ENCODE data around the gene ROBO1. TPM values are rescaled to one million over a fixed set of nuclear protein-coding genes. Genes with fewer than 3 reads are reported as not detected.

ROBO1 gene
- total and polyA plus RNA-seq, 9 donors, result 26.2 to 77.2 (median 38.7) TPM

DNA sequence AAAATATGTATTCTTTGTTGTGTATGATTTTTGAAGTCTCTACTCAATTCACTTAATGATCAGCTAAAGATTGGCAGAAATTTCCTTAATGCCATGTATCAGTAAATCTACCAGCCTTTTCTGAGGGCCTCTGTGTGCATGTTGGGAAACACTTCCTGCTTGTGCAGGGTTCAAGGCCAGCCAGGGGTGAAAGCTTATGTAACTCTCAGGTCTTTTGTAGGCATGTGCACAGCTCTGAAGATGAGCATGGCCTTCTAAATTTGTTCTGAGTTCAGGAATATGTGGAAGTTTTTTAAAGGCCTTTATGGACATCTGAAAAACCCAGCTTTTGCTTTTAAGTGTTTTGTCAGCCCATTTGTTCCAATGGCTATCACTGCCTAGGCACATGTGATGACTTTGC lies 82.7 kb downstream of the ROBO1 start:
- no peaks in the 10 kb centered on the region for H3K36me3 ChIP-seq (ENCODE audit: control insufficient read depth, insufficient read depth, low read length)
- H3K4me1 ChIP-seq (ENCODE audit: control insufficient read depth, insufficient read depth, low read length), result no peaks in the 10 kb centered on the region
- DNase-seq, result no peak
- H3K27me3 ChIP-seq (ENCODE audit: control insufficient read depth, insufficient read depth, low read length), result no peaks in the 10 kb centered on the region
- no peak overlapping the region for H3K4me3 ChIP-seq (ENCODE audit: low read length)
- H3K9me3 ChIP-seq (replicated peaks; ENCODE audit: control insufficient read depth, low read depth, low read length), result no peaks in the 10 kb centered on the region
- no peak overlapping the region for H3K27ac ChIP-seq (ENCODE audit: low read length)

DNA sequence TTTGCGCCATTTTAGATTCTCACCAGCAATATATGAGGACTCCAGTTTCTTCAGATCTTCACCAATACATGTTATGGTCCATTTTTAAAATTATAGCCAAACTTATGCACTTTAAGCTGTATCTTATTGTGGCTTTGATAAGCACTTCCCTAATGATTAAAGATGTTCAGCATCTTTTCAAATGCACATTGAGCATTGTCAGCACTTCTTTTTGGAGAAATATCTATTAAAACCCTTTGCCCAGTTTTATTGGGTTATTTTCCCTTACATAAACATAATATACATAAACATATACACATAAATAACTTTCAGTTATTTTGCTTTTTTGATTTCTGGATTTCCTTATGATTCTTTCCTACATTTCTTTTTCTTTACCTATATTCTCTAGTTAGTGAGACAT lies 83.8 kb downstream of the ROBO1 start:
- Histone ChIP-seq H3K4me3 (ENCODE audit: low read length) (no peak overlapping the region), H3K9me3 (replicated peaks; ENCODE audit: control insufficient read depth, low read depth, low read length) (no peaks in the 10 kb centered on the region), H3K27me3 (ENCODE audit: control insufficient read depth, insufficient read depth, low read length) (no peaks in the 10 kb centered on the region), H3K4me1 (ENCODE audit: control insufficient read depth, insufficient read depth, low read length) (no peaks in the 10 kb centered on the region), H3K36me3 (ENCODE audit: control insufficient read depth, insufficient read depth, low read length) (no peaks in the 10 kb centered on the region), H3K27ac (ENCODE audit: low read length) (no peak overlapping the region)
- no peak for DNase-seq
- no CpG with 5 or more reads among the region's 1 CpG for WGBS (ENCODE audit: insufficient coverage)

DNA sequence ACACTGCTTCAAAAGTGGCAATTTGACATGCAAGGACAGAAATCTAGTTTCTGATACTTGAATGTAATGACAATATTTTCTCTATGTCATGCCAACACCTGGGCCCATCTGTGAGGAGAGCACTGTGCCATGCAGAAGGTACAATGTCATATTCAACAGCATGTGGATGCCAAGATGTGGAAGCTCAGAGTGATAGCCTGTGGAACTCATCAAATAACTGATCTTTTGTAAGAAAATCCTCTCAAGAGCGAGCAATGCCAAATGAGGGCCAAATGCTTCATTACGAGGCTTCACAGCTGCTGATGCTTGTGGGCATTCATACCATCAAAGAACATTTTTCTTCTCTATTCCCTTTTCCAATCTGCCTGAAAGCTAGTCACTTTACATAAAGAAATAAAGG lies 95.1 kb downstream of the ROBO1 start:
- Histone ChIP-seq H3K27ac (ENCODE audit: low read length) (no peak overlapping the region), H3K9me3 (replicated peaks; ENCODE audit: control insufficient read depth, low read depth, low read length) (no peaks in the 10 kb centered on the region), H3K4me3 (ENCODE audit: low read length) (no peak overlapping the region), H3K4me1 (ENCODE audit: control insufficient read depth, insufficient read depth, low read length) (no peaks in the 10 kb centered on the region), H3K36me3 (ENCODE audit: control insufficient read depth, insufficient read depth, low read length) (no peaks in the 10 kb centered on the region), H3K27me3 (ENCODE audit: control insufficient read depth, insufficient read depth, low read length) (no peaks in the 10 kb centered on the region)
- 68% methylated on average over 2 of the region's 2 CpGs for WGBS (ENCODE audit: insufficient coverage)
- DNase-seq, result peak; percentile 1

DNA sequence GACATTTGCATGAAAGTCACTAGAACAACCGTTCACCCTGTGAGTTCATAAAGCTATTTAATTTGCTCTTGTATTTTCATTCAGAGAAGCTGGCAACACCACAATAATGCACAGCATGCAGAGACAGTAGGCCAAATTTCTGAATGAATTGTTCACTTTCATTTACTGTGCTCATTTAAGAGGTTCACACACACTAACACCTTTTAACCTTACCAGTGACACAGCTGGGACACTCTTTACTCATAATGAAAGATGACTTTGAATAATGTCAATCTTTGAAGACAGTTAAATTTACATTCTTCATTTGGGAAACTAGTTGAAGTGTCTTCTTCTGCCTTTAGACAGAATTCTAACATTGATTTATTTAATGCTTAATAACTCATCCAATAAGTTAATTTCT lies 95.7 kb downstream of the ROBO1 start:
- no peaks in the 10 kb centered on the region for H3K36me3 ChIP-seq (ENCODE audit: control insufficient read depth, insufficient read depth, low read length)
- DNase-seq, result no peak
- H3K27me3 ChIP-seq (ENCODE audit: control insufficient read depth, insufficient read depth, low read length), result no peaks in the 10 kb centered on the region
- no peaks in the 10 kb centered on the region for H3K4me1 ChIP-seq (ENCODE audit: control insufficient read depth, insufficient read depth, low read length)
- H3K27ac ChIP-seq (ENCODE audit: low read length), result no peak overlapping the region
- no peak overlapping the region for H3K4me3 ChIP-seq (ENCODE audit: low read length)
- 80% methylated on average over 1 of the region's 1 CpG for WGBS (ENCODE audit: insufficient coverage)
- H3K9me3 ChIP-seq (replicated peaks; ENCODE audit: control insufficient read depth, low read depth, low read length), result no peaks in the 10 kb centered on the region

DNA sequence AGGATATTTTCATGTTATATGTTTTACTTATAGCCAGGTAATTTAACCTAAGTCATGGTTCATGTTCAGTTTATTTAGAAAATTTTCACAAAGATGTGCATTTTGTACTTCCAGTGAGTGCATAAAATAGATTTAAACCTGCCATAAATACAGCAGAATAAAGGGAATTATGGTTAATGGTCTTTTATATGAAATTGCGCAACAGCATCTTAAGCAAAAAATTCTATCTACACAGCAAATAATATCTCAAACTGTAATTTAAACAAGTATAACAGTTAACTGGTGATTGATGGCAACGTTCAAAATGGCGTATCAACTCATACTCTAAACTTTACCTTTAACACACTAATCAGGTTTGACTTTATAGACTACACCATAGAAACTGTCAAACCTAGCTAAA lies 97.6 kb downstream of the ROBO1 start:
- no peaks in the 10 kb centered on the region for H3K4me1 ChIP-seq (ENCODE audit: control insufficient read depth, insufficient read depth, low read length)
- WGBS (ENCODE audit: insufficient coverage), result no CpG with 5 or more reads among the region's 3 CpGs
- no peaks in the 10 kb centered on the region for H3K36me3 ChIP-seq (ENCODE audit: control insufficient read depth, insufficient read depth, low read length)
- H3K9me3 ChIP-seq (replicated peaks; ENCODE audit: control insufficient read depth, low read depth, low read length), result no peaks in the 10 kb centered on the region
- no peak for DNase-seq
- no peaks in the 10 kb centered on the region for H3K27me3 ChIP-seq (ENCODE audit: control insufficient read depth, insufficient read depth, low read length)
- no peak overlapping the region for H3K27ac ChIP-seq (ENCODE audit: low read length)
- H3K4me3 ChIP-seq (ENCODE audit: low read length), result no peak overlapping the region

DNA sequence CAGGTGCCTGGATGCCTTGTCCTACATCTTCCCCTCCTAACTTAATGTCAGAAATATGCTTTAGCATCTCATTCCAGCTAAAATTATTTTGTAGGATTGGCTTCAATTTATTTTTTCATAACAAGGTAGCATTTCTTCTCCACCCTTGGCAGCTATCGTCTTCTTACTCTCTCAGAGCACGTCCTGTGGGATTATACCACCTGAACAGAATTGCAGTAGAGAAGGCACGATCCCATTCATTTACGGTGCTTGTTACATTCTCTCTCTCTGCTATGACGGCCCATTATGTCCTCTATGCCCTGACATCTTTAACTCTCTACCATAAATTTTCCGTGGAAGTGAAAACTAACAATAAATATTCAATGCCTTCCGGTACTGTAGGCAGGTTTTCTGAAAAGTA lies 103.3 kb downstream of the ROBO1 start:
- Histone ChIP-seq H3K4me1 (ENCODE audit: control insufficient read depth, insufficient read depth, low read length) (no peaks in the 10 kb centered on the region), H3K36me3 (ENCODE audit: control insufficient read depth, insufficient read depth, low read length) (no peaks in the 10 kb centered on the region), H3K27ac (ENCODE audit: low read length) (no peak overlapping the region), H3K27me3 (ENCODE audit: control insufficient read depth, insufficient read depth, low read length) (no peaks in the 10 kb centered on the region), H3K4me3 (ENCODE audit: low read length) (no peak overlapping the region), H3K9me3 (replicated peaks; ENCODE audit: control insufficient read depth, low read depth, low read length) (no peaks in the 10 kb centered on the region)
- WGBS (ENCODE audit: insufficient coverage), result 79% methylated on average over 3 of the region's 7 CpGs
- no peak for DNase-seq

DNA sequence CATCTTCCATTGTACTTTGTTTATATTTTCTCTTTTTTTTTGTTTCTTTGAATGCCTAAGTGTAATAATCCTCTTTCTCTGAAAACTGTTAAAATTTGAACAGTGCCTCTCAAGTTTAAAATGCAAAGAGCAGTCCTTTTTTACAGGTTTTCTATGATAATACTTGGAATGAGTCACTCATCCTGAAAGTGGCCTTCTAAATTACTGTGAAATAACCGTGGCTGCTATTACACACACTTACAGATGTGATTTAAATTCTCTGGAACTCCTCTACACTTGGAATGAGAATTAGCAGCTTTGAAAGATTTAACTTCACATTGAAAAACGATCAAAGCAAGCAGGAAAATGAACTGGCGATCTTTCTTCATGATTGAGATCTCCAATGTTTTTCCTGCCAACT lies 105.9 kb downstream of the ROBO1 start:
- no CpG with 5 or more reads among the region's 3 CpGs for WGBS (ENCODE audit: insufficient coverage)
- no peak overlapping the region for H3K4me3 ChIP-seq (ENCODE audit: low read length)
- no peaks in the 10 kb centered on the region for H3K36me3 ChIP-seq (ENCODE audit: control insufficient read depth, insufficient read depth, low read length)
- no peaks in the 10 kb centered on the region for H3K4me1 ChIP-seq (ENCODE audit: control insufficient read depth, insufficient read depth, low read length)
- no peaks in the 10 kb centered on the region for H3K27me3 ChIP-seq (ENCODE audit: control insufficient read depth, insufficient read depth, low read length)
- no peak overlapping the region for H3K27ac ChIP-seq (ENCODE audit: low read length)
- peak; percentile 63 for DNase-seq
- H3K9me3 ChIP-seq (replicated peaks; ENCODE audit: control insufficient read depth, low read depth, low read length), result no peaks in the 10 kb centered on the region

DNA sequence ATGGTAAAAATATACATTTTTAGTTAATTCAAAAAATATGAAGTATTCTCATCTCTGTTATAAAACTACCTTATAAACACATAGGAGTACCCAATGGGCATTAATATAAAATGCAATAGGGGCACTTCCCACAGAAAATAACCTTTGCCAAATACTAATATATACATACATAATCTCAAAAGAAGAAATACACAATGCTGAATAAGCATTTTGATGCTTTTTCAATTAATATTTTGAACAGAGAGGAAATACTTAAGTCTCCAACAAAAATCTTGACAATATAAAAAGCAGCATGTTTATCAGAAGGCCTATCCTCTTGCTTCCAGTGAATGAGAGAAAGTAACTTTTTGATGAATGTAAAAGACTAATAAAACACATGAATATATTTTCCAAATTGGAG lies 110.7 kb downstream of the ROBO1 start:
- no peak for DNase-seq
- H3K27ac ChIP-seq (ENCODE audit: low read length), result no peak overlapping the region
- no peaks in the 10 kb centered on the region for H3K27me3 ChIP-seq (ENCODE audit: control insufficient read depth, insufficient read depth, low read length)
- no peak overlapping the region for H3K4me3 ChIP-seq (ENCODE audit: low read length)
- no peaks in the 10 kb centered on the region for H3K4me1 ChIP-seq (ENCODE audit: control insufficient read depth, insufficient read depth, low read length)
- H3K9me3 ChIP-seq (replicated peaks; ENCODE audit: control insufficient read depth, low read depth, low read length), result no peaks in the 10 kb centered on the region
- H3K36me3 ChIP-seq (ENCODE audit: control insufficient read depth, insufficient read depth, low read length), result no peaks in the 10 kb centered on the region

DNA sequence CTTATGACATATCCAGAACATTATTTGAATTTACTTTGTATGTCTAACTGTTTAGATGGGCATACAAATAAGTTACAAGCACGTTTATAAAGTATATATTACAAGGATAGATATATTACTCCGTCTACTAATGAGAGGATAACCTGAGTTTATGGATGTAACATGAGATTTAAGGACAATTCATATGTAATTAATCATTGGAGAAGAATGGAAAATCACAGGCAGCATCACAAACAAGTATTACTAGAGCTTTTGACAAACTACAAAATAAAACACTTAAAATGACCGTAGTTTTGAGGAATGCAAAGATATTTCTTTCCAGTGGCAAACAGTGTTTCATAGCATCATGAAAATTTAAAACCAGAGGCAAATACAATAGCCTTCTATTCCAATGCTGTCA lies 113.8 kb downstream of the ROBO1 start:
- Histone ChIP-seq H3K36me3 (ENCODE audit: control insufficient read depth, insufficient read depth, low read length) (no peaks in the 10 kb centered on the region), H3K27me3 (ENCODE audit: control insufficient read depth, insufficient read depth, low read length) (no peaks in the 10 kb centered on the region), H3K27ac (ENCODE audit: low read length) (no peak overlapping the region), H3K4me3 (ENCODE audit: low read length) (no peak overlapping the region), H3K4me1 (ENCODE audit: control insufficient read depth, insufficient read depth, low read length) (no peaks in the 10 kb centered on the region), H3K9me3 (replicated peaks; ENCODE audit: control insufficient read depth, low read depth, low read length) (no peaks in the 10 kb centered on the region)
- DNase-seq, result no peak
- WGBS (ENCODE audit: insufficient coverage), result no CpG with 5 or more reads among the region's 3 CpGs

DNA sequence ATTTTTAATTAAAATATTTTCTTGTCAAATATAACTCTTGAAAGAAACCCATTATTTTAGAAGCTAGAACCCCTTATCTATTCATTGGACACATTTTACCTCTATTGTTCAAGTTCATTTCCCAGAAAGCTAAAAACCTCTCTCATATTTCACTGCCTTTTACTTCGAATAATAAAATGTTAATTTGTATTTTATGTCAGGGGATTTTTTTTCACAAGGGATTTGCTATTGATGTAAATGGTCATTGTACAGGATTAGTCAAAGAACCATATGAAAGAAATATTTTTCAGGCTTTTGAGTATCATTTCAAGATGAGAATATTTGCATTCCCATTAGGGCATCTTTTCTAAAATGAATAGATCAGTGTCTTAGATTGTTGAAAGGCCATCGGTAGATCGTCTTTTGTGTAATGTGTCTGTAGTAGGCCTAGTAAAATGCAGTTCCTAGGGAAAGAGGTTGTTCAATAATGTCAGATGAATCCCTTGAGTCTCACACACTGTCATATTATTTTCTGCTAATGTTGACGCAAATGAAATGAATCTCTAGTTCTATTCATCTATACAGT lies 114.5 kb downstream of the ROBO1 start:
- H3K36me3 ChIP-seq (ENCODE audit: control insufficient read depth, insufficient read depth, low read length), result no peaks in the 10 kb centered on the region
- no CpG with 5 or more reads among the region's 4 CpGs for WGBS (ENCODE audit: insufficient coverage)
- no peaks in the 10 kb centered on the region for H3K4me1 ChIP-seq (ENCODE audit: control insufficient read depth, insufficient read depth, low read length)
- DNase-seq, result no peak
- no peaks in the 10 kb centered on the region for H3K9me3 ChIP-seq (replicated peaks; ENCODE audit: control insufficient read depth, low read depth, low read length)
- H3K4me3 ChIP-seq (ENCODE audit: low read length), result no peak overlapping the region
- no peak overlapping the region for H3K27ac ChIP-seq (ENCODE audit: low read length)
- H3K27me3 ChIP-seq (ENCODE audit: control insufficient read depth, insufficient read depth, low read length), result no peaks in the 10 kb centered on the region

DNA sequence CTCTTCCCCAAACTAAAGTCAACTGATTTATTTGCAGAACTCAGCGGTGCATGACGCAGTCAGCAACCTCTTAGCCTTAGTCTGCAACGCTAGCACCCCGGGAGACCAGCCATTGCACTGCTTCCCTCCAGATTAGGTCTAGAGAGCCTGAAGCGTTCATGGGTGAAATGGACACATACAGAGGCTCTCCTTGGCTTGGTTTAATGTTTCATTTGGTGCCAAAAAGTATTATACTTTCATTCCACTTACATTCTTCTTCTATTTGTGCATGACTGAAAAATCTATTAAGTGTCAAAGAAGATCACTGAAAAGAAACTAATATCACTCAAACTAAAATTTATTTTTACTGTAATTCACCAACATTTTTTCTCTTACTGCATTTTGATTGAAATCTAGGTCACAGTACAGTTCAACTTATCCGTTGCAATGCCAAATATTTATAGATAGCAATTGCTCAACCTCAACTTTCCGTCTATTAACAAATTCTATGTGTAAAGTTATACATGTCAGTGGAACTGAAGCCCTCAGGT lies 116.2 kb downstream of the ROBO1 start:
- peak; percentile 11 for DNase-seq
- no peaks in the 10 kb centered on the region for H3K27me3 ChIP-seq (ENCODE audit: control insufficient read depth, insufficient read depth, low read length)
- H3K27ac ChIP-seq (ENCODE audit: low read length), result no peak overlapping the region
- no peaks in the 10 kb centered on the region for H3K36me3 ChIP-seq (ENCODE audit: control insufficient read depth, insufficient read depth, low read length)
- no peak overlapping the region for H3K4me3 ChIP-seq (ENCODE audit: low read length)
- 44% methylated on average over 5 of the region's 7 CpGs for WGBS (ENCODE audit: insufficient coverage)
- no peaks in the 10 kb centered on the region for H3K4me1 ChIP-seq (ENCODE audit: control insufficient read depth, insufficient read depth, low read length)
- no peaks in the 10 kb centered on the region for H3K9me3 ChIP-seq (replicated peaks; ENCODE audit: control insufficient read depth, low read depth, low read length)
